Astrocyte of the spinal cord (primary cell): Measurements from ENCODE around the gene TNS1.
A peak's percentile ranks its signal among the peaks of the same experiment; 100 is the strongest.

Source experiments
- DNase-seq: peaks from one replicate; pipeline ENCODE4 v3.0.0; 2011; ENCODE audit warnings: low read depth, low spot score
- H3K4me3 ChIP-seq: 2 replicates; pipeline ENCODE4 v1.5.1; 2011; ENCODE audit warnings: low read depth, mild to moderate bottlenecking, low read length, moderate library complexity
- CTCF ChIP-seq: IDR thresholded peaks from 2 replicates; pipeline ENCODE4 v1.5.1; 2012; ENCODE audit warnings: low read depth, mild to moderate bottlenecking, low read length, inconsistent platforms
- in situ Hi-C: cut with HindIII; loops from 2 replicates; pipeline ENCODE4 v1.10.0; 2017; ENCODE audit warnings: low sequenced_read_pairs

TNS1 gene

DNA sequence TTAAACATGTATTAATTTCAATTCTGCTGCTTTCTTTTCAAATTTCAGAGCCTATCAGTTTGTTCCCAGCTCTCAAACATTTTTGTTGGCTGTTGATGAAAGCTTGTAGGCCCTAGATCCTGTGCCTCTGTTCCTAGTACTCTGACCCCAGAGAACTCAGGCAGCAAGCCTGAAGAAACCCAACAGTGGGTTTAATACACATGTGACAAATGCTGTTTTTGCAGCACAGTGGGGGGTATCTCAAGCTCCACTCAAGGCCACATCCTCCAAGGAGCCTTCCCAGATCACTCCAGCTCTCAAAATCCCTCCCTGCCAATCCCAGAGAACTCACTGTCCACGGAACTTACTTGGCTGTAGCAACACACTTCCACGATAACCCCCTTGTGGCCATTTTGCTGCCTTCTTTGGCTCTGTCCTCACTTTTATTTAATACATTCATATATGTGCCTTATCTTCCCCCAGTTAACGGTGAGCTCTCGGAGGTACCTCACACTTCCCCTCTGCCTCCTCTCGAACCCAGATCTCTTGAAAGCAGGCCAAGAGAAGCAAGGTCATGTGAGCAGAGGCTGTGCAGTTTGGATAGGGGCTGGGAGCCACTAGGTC lies 122.4 kb downstream of the TNS1 start:
- DNase-seq, result peak; percentile 12
- H3K4me3 ChIP-seq, result no peak overlapping the region
- peak; percentile 15 for TF ChIP-seq CTCF
- in situ Hi-C loops, result no loop called here

GRCh38 chr2:217878915-217879590 lies 123.7 kb downstream of the TNS1 start:
- TF ChIP-seq CTCF, result no peak
- no peak overlapping the region for H3K4me3 ChIP-seq
- in situ Hi-C loops, result no loop called here
- no peak for DNase-seq

- in situ Hi-C loops, result no loop called here
- no peak for DNase-seq
- TF ChIP-seq CTCF, result no peak
- no peak overlapping the region for H3K4me3 ChIP-seq
Measured at GRCh38 chr2:217877866-217878265, 124.9 kb downstream of the TNS1 start.

DNA sequence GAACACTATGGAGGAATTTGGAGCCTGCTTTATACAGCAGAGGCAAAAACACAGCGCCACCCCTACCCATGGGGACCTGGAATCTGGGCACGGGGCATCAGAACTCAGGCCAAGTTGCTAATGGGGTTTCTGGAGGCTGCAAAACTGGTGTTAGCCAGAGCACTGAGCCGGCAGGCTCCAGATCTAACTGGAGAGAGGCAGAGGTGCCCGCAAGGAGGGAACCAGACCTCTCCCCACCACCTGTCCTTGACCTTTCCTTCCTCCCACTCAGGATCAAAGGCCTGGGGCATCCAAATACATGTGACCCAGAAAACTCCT lies 126.6 kb downstream of the TNS1 start:
- no peak for DNase-seq
- in situ Hi-C loops, result no loop called here
- H3K4me3 ChIP-seq, result no peak overlapping the region
- no peak for TF ChIP-seq CTCF

- in situ Hi-C loops, result no loop called here
- DNase-seq, result no peak
Measured at GRCh38 chr2:217875556-217876252, 127.1 kb downstream of the TNS1 start.

DNA sequence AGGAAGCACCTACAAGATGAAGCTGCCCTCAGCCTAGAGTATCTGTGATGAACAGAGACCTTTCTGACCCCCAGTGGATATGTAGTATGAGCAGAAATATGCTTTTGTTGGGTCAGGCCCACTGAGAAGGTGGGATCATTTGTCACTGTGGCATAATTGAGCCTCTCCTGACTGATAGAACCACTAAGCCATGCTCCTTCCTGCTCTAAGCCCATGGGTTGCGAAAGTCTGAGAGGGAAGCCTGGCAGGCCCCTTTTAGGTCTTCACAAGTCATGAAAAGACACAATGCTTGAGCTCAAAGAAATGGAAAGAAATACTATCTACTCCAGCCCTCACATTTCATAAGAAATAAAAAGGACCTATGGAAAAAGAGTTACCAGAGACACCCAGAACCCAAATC lies 127.7 kb downstream of the TNS1 start:
- no peak for TF ChIP-seq CTCF
- in situ Hi-C loops, result no loop called here
- DNase-seq, result no peak
- H3K4me3 ChIP-seq, result no peak overlapping the region

More at GRCh38 chr2:217875556-217876252, 127.1 kb downstream of the TNS1 start:
- TF ChIP-seq CTCF, result no peak
- H3K4me3 ChIP-seq, result no peak overlapping the region
